Left ventricle myocardium superior (tissue), 1 donor: Measurements from ENCODE around the gene COL2A1. TPM values are rescaled to one million over a fixed set of nuclear protein-coding genes. Genes with fewer than 3 reads are reported as not detected.
A peak's percentile ranks its signal among the peaks of the same experiment; 100 is the strongest.

Experiments
- ATAC-seq: fragments of 200-7000 bp; cut with Tn5 transposase; one replicate; pipeline ENCODE4 v1.9.1; 2020; ENCODE audit warnings: mild to moderate bottlenecking, moderate library complexity
- DNase-seq: peaks from one replicate; pipeline ENCODE4 v3.0.0-alpha.2; 2020
- intact Hi-C: fragments of 100-400 bp; cut with micrococcal nuclease; formaldehyde crosslinking; loops from one replicate; pipeline ENCODE4 v1.11.0; 2022
- long read RNA-seq: library from polyadenylated mRNA; unstranded; transcript quantifications from one replicate; pipeline ENCODE4 v2.0.0, GENCODE V29; 2021
- total RNA-seq: library from RNA; stranded (reverse); fragmentation: NEBNext Ultra II Directional; extraction: Animal tissue kit (Norgen Biotek cat#: 25700); gene quantifications from one replicate; pipeline ENCODE4 v1.2.1, GENCODE V29; 2021
- donor health status: DM: no; HTN: yes; CAD: no; lungs with severe emphysema.

Gene COL2A1
- 0.25 TPM for total RNA-seq
- long read RNA-seq = 0 reads

GRCh38 chr12:48004053-48004941, at the start of gene COL2A1:
TSS of gene COL2A1 (minus strand) at chr12:48004476. CDS start at chr12:48004321, 155 bp downstream.
- DNase-seq (no peak), ATAC-seq (peak; percentile 32)
- intact Hi-C loops = no loop called here

GRCh38 chr12:48053883-48054282, 49.6 kb upstream of the COL2A1 start:
- ATAC-seq (no peak), DNase-seq (no peak)
- intact Hi-C loops = no loop called here

- ATAC-seq = no peak
- no peak for DNase-seq
- intact Hi-C loops = no loop called here
These were observed 48.8 kb upstream of the COL2A1 start for GRCh38 chr12:48053122-48053521.

- no peak for ATAC-seq
- no peak for DNase-seq
- intact Hi-C loops = no loop called here
These were observed 47.4 kb upstream of the COL2A1 start for GRCh38 chr12:48051681-48052080.

GRCh38 chr12:48050174-48050573, 45.9 kb upstream of the COL2A1 start:
- intact Hi-C loops = no loop called here
- ATAC-seq = no peak
- DNase-seq = no peak

GRCh38 chr12:48045965-48046518, 41.8 kb upstream of the COL2A1 start:
- intact Hi-C loops = no loop called here
- DNase-seq = no peak
- no peak for ATAC-seq

GRCh38 chr12:48045061-48045846, 41.0 kb upstream of the COL2A1 start:
- ATAC-seq (no peak), DNase-seq (no peak)
- intact Hi-C loops = no loop called here

- DNase-seq = no peak
These were observed 40.1 kb upstream of the COL2A1 start for GRCh38 chr12:48044396-48044795.

GRCh38 chr12:48043771-48044170, 39.5 kb upstream of the COL2A1 start:
- ATAC-seq (no peak), DNase-seq (no peak)
- intact Hi-C loops = no loop called here

More at GRCh38 chr12:48044396-48044795, 40.1 kb upstream of the COL2A1 start:
- no peak for ATAC-seq
- intact Hi-C loops = no loop called here

- intact Hi-C loops = no loop called here
- ATAC-seq = no peak
- no peak for DNase-seq
These were observed 37.5 kb upstream of the COL2A1 start for GRCh38 chr12:48041591-48042423.

GRCh38 chr12:48040354-48040753, 36.1 kb upstream of the COL2A1 start:
- no peak for ATAC-seq
- intact Hi-C loops = no loop called here
- no peak for DNase-seq

GRCh38 chr12:48039151-48039550, 34.9 kb upstream of the COL2A1 start:
- DNase-seq (no peak), ATAC-seq (no peak)
- intact Hi-C loops = no loop called here

- DNase-seq (no peak), ATAC-seq (no peak)
- intact Hi-C loops = no loop called here
These were observed 33.8 kb upstream of the COL2A1 start for GRCh38 chr12:48038085-48038484.

GRCh38 chr12:48037267-48037915, 33.1 kb upstream of the COL2A1 start:
- DNase-seq = no peak
- intact Hi-C loops = no loop called here
- no peak for ATAC-seq

- DNase-seq (no peak), ATAC-seq (no peak)
- intact Hi-C loops = no loop called here
These were observed 32.5 kb upstream of the COL2A1 start for GRCh38 chr12:48036818-48037217.

GRCh38 chr12:48034835-48035805, 30.8 kb upstream of the COL2A1 start:
- ATAC-seq (no peak), DNase-seq (no peak)
- intact Hi-C loops = no loop called here

GRCh38 chr12:48033451-48033850, 29.2 kb upstream of the COL2A1 start:
- no peak for ATAC-seq
- no peak for DNase-seq

GRCh38 chr12:48032597-48032996, 28.3 kb upstream of the COL2A1 start:
- DNase-seq (no peak), ATAC-seq (no peak)
- intact Hi-C loops = no loop called here

More at GRCh38 chr12:48033451-48033850, 29.2 kb upstream of the COL2A1 start:
- intact Hi-C loops = no loop called here
